BJ (cell line): ENCODE results near the gene HTATIP2. TPM values are rescaled to one million over a fixed set of nuclear protein-coding genes. Genes with fewer than 3 reads are reported as not detected.

Source experiments
- CTCF ChIA-PET: fragments of 350-600 bp; formaldehyde crosslinking; extraction: SDS; loops from one replicate; lab custom pipeline; 2021; ENCODE audit warnings: antibody characterized with exemption, inconsistent platforms; lab: Yijun Ruan, JAX
- POLR2A ChIA-PET: fragments of 300-600 bp; sonication (Branson Sonifier 250); formaldehyde crosslinking; extraction: SDS; loops from one replicate; lab custom pipeline; 2021; ENCODE audit warnings: antibody characterized with exemption; lab: Charles Lee
- DNase-seq: peaks from one replicate; pipeline ENCODE4 v3.0.0-alpha.2; 2011; ENCODE audit warnings: low read depth
- H3K27me3 ChIP-seq: 2 replicates; pipeline ENCODE4 v1.6.0; 2011; ENCODE audit warnings: low read length; ENCODE audit not compliant: control insufficient read depth, insufficient read depth
- H3K36me3 ChIP-seq: 2 replicates; pipeline ENCODE4 v1.5.1; 2011; ENCODE audit warnings: low read length; ENCODE audit not compliant: control insufficient read depth, insufficient read depth
- H3K4me3 ChIP-seq: 2 replicates; pipeline ENCODE4 v1.5.1; 2011; ENCODE audit warnings: low read depth, mild to moderate bottlenecking, control low read depth, low read length
- CTCF ChIP-seq: IDR thresholded peaks from 2 replicates; pipeline ENCODE4 v1.5.1; 2011; ENCODE audit warnings: low read depth, mild to moderate bottlenecking, control low read depth, inconsistent platforms, low read length, moderate library complexity; ENCODE audit not compliant: insufficient read depth
- polyA plus RNA-seq: library from polyadenylated mRNA; depleted of rRNA; stranded (reverse); fragments of >200 nt; gene quantifications from 2 replicates; pipeline ENCODE4 v1.2.3, GENCODE V29; 2011

HTATIP2 gene
- polyA plus RNA-seq, 1 experiment = 20.2 TPM

GRCh38 chr11:20397281-20397680 lies 33.8 kb downstream of the HTATIP2 start:
- Histone ChIP-seq H3K36me3 (peaks cover 1% of the 10 kb centered on the region), H3K27me3 (no peaks in the 10 kb centered on the region), H3K4me3 (no peak overlapping the region)
- ChIA-PET POLR2A (no interaction called here), CTCF (interaction anchor here (0.7 to 3.5 kb wide), 22 partner anchors 8 to 406 kb away, joined by 3 to 49 read pairs (median 4); no protein-coding TSS in a partner anchor)
- TF ChIP-seq CTCF = peak; percentile 72
- DNase-seq = no peak

GRCh38 chr11:20399498-20399897 lies 36.0 kb downstream of the HTATIP2 start:
- CTCF ChIA-PET = interaction anchor here (1.5 kb wide), 2 partner anchors 11 to 13 kb away, joined by 5 read pairs; no protein-coding TSS in a partner anchor
- H3K4me3 ChIP-seq = no peak overlapping the region
- H3K36me3 ChIP-seq = peaks cover 1% of the 10 kb centered on the region
- POLR2A ChIA-PET = no interaction called here
- no peak for DNase-seq
- no peak for TF ChIP-seq CTCF
- no peaks in the 10 kb centered on the region for H3K27me3 ChIP-seq

- DNase-seq = no peak
- no peaks in the 10 kb centered on the region for H3K27me3 ChIP-seq
- POLR2A ChIA-PET = no interaction called here
- H3K4me3 ChIP-seq = no peak overlapping the region
- CTCF ChIA-PET = interaction anchor here (1.2 to 2.0 kb wide), 2 partner anchors 51 to 207 kb away, joined by 3 to 10 read pairs; no protein-coding TSS in a partner anchor
- TF ChIP-seq CTCF = no peak
- no peaks in the 10 kb centered on the region; the same call in 1 of the 2 replicates for H3K36me3 ChIP-seq
These were observed 39.5 kb downstream of the HTATIP2 start for GRCh38 chr11:20403059-20403458.

GRCh38 chr11:20406484-20406883 lies 43.0 kb downstream of the HTATIP2 start:
- CTCF ChIA-PET = interaction anchor here (0.6 to 1.7 kb wide), 2 partner anchors 9 to 35 kb away, joined by 3 to 4 read pairs; no protein-coding TSS in a partner anchor

GRCh38 chr11:20407344-20407743 lies 43.8 kb downstream of the HTATIP2 start:
- ChIA-PET CTCF (interaction anchor here (1.2 to 1.7 kb wide), 3 partner anchors 10 to 203 kb away, joined by 3 to 4 read pairs (median 3); no protein-coding TSS in a partner anchor), POLR2A (no interaction called here)
- H3K4me3 ChIP-seq = no peak overlapping the region
- no peaks in the 10 kb centered on the region for H3K36me3 ChIP-seq
- TF ChIP-seq CTCF = no peak
- no peak for DNase-seq
- no peaks in the 10 kb centered on the region for H3K27me3 ChIP-seq

More at GRCh38 chr11:20406484-20406883, 43.0 kb downstream of the HTATIP2 start:
- DNase-seq = no peak
- Histone ChIP-seq H3K36me3 (no peaks in the 10 kb centered on the region), H3K27me3 (no peaks in the 10 kb centered on the region), H3K4me3 (no peak overlapping the region)
- TF ChIP-seq CTCF = no peak
- POLR2A ChIA-PET = no interaction called here
